DND-41 (cell line): ENCODE results near the gene LRRC3.

Experiments used
- ATAC-seq: fragments of 200-7000 bp; cut with Tn5 transposase; 3 replicates; pipeline ENCODE4 v1.9.1; 2021; ENCODE audit warnings: low read depth; ENCODE audit not compliant: insufficient read depth
- DNase-seq: peaks from one replicate; pipeline ENCODE4 v3.0.0-alpha.2; 2020
- H2AFZ ChIP-seq: 2 replicates; pipeline ENCODE4 v1.6.0; 2012; ENCODE audit warnings: low read depth, low read length
- H3K27ac ChIP-seq: 2 replicates; pipeline ENCODE4 v1.5.1; 2012; ENCODE audit warnings: low read length, inconsistent platforms
- H3K27me3 ChIP-seq: fragments of 200-600 bp; sonication (generic); 2 replicates; pipeline ENCODE4 v1.6.0; 2012; ENCODE audit warnings: low read length, mild to moderate bottlenecking, inconsistent platforms; ENCODE audit not compliant: insufficient read depth, poor library complexity
- H3K36me3 ChIP-seq: 2 replicates; pipeline ENCODE4 v1.5.1; 2012; ENCODE audit warnings: low read length, inconsistent platforms; ENCODE audit not compliant: insufficient read depth
- H3K4me1 ChIP-seq: 2 replicates; pipeline ENCODE4 v1.5.1; 2012; ENCODE audit warnings: mild to moderate bottlenecking, low read length; ENCODE audit not compliant: insufficient read depth
- H3K4me2 ChIP-seq: 2 replicates; pipeline ENCODE4 v1.6.0; 2012; ENCODE audit warnings: mild to moderate bottlenecking, moderate library complexity, low read length, inconsistent platforms; ENCODE audit not compliant: insufficient read depth
- H3K4me3 ChIP-seq, 2 experiments: fragments of 200-600 bp in 1 of 2; shearing (Covaris generic) in 1 of 2; 2 replicates each; pipeline ENCODE4 v1.5.1; 2012 to 2016; ENCODE audit warnings: inconsistent platforms in 2 of 2, low read length in 2 of 2, mild to moderate bottlenecking in 2 of 2, low read depth in 1 of 2, moderate library complexity in 1 of 2
- H3K79me2 ChIP-seq: 2 replicates; pipeline ENCODE4 v1.6.0; 2012; ENCODE audit warnings: low read length, inconsistent platforms; ENCODE audit not compliant: insufficient read depth
- H3K9ac ChIP-seq: 2 replicates; pipeline ENCODE4 v1.6.0; 2012; ENCODE audit warnings: low read depth, mild to moderate bottlenecking, inconsistent platforms, low read length, moderate library complexity
- H3K9me3 ChIP-seq: 2 replicates; pipeline ENCODE4 v1.5.1; 2012; ENCODE audit warnings: low read length, moderate library complexity, mild to moderate bottlenecking, inconsistent platforms; ENCODE audit not compliant: insufficient read depth, severe bottlenecking
- H4K20me1 ChIP-seq: 2 replicates; pipeline ENCODE4 v1.6.0; 2012; ENCODE audit warnings: low read length; ENCODE audit not compliant: insufficient read depth
- CTCF ChIP-seq: IDR thresholded peaks from 2 replicates; pipeline ENCODE4 v1.5.1; 2012; ENCODE audit warnings: borderline replicate concordance, low read length, moderate library complexity, mild to moderate bottlenecking; ENCODE audit not compliant: poor library complexity, severe bottlenecking; ENCODE audit errors: extremely low read depth
- EZH2 ChIP-seq: IDR thresholded peaks from 3 replicates; pipeline ENCODE4 v1.6.1; 2012; ENCODE audit warnings: borderline replicate concordance, low read depth, mild to moderate bottlenecking, moderate library complexity, low read length, inconsistent platforms; ENCODE audit not compliant: severe bottlenecking

The LRRC3 gene

GRCh38 chr21:44443891-44444285 is 11.4 kb upstream of the LRRC3 start:
- no peak for DNase-seq
- H3K27me3 ChIP-seq, result no peaks in the 10 kb centered on the region
- peak; percentile 45; the same call in 1 of the 3 replicates for ATAC-seq
- H3K27ac ChIP-seq, result no peak overlapping the region
- no peak overlapping the region for H3K9ac ChIP-seq
- H3K79me2 ChIP-seq, result no peaks in the 10 kb centered on the region
- no peaks in the 10 kb centered on the region for H4K20me1 ChIP-seq
- TF ChIP-seq EZH2, result no peak
- TF ChIP-seq CTCF, result no peak
- no peaks in the 10 kb centered on the region for H3K36me3 ChIP-seq
- H3K9me3 ChIP-seq, result no peaks in the 10 kb centered on the region
- no peak overlapping the region for H3K4me3 ChIP-seq
- H3K4me2 ChIP-seq, result no peak overlapping the region
- no peaks in the 10 kb centered on the region for H3K4me1 ChIP-seq
- H2AFZ ChIP-seq, result no peak overlapping the region

- Histone ChIP-seq H2AFZ (no peak overlapping the region), H3K36me3 (no peaks in the 10 kb centered on the region), H3K27me3 (no peaks in the 10 kb centered on the region), H4K20me1 (no peaks in the 10 kb centered on the region), H3K9ac (no peak overlapping the region), H3K4me2 (no peak overlapping the region), H3K9me3 (no peaks in the 10 kb centered on the region), H3K79me2 (no peaks in the 10 kb centered on the region), H3K4me3 (no peak overlapping the region), H3K4me1 (no peaks in the 10 kb centered on the region), H3K27ac (no peak overlapping the region)
- DNase-seq, result no peak
- no peak for ATAC-seq
- TF ChIP-seq EZH2 (no peak), CTCF (peak; percentile 39)
Measured at GRCh38 chr21:44444286-44444931, 10.9 kb upstream of the LRRC3 start.

DNA sequence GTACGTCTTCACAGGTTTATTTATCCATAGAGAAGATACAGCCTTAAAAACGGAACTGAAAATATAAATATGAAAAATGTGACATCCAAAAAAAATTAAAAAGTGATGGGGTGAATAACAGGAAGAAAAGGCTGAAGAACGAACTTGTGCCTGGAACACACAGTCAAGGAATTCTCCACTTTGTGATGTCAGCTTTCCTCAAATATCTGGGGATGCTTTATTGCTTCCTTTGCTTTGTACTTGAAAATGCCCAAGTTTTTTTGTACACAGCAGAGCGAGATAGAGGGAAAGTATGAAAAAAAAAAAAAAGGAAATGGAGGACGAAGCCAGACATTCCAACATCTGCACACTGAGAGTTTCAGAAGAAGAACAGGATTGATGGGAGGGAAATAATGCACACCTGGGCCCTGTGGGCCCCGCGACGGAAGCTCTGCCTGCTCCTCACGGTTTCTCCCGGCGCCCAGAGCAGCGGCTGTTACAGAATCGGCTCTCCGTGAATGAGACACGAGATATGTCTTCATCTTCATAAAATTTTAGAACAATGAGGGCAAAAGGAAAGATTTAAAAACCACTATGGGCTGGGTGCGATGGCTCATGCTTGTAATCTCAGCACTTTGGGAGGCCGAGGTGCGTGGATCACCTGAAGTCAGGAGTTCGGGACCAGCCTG is 10.0 kb upstream of the LRRC3 start:
- ATAC-seq (no peak), DNase-seq (no peak)
- Histone ChIP-seq H3K27me3 (no peaks in the 10 kb centered on the region), H3K36me3 (no peaks in the 10 kb centered on the region), H3K9ac (no peak overlapping the region), H3K79me2 (no peaks in the 10 kb centered on the region), H3K27ac (no peak overlapping the region), H3K4me2 (no peak overlapping the region), H3K4me3 (no peak overlapping the region), H2AFZ (no peak overlapping the region), H3K9me3 (no peaks in the 10 kb centered on the region), H4K20me1 (no peaks in the 10 kb centered on the region), H3K4me1 (no peaks in the 10 kb centered on the region)
- TF ChIP-seq EZH2 (no peak), CTCF (no peak)
